Sciatic nerve (tissue), 2 donors: Measurements from ENCODE around the gene PTPN21. TPM values are rescaled to one million over a fixed set of nuclear protein-coding genes. Genes with fewer than 3 reads are reported as not detected.

Source experiments
- ATAC-seq: fragments of 200-7000 bp; cut with Tn5 transposase; one replicate; pipeline ENCODE4 v1.9.1; 2020; ENCODE audit warnings: mild to moderate bottlenecking, moderate library complexity
- DNase-seq: peaks from one replicate; pipeline ENCODE4 v3.0.0-alpha.2; 2020; ENCODE audit warnings: low spot score
- intact Hi-C: fragments of 100-400 bp; cut with DNase I; formaldehyde crosslinking; loops from one replicate; pipeline ENCODE4 v1.14.2; 2022
- total RNA-seq: library from RNA; stranded (reverse); fragmentation: NEBNext Ultra II Directional; extraction: Animal tissue kit (Norgen Biotek cat#: 25700); gene quantifications from one replicate; pipeline ENCODE4 v1.2.1, GENCODE V29; 2021
- donor health status: DM: no; HTN: no; CAD: no.
- donor health status: DM: no; HTN: no; CAD: no.

PTPN21 gene
- total RNA-seq, 1 donor from 2014 or later: 55.7 TPM

DNA sequence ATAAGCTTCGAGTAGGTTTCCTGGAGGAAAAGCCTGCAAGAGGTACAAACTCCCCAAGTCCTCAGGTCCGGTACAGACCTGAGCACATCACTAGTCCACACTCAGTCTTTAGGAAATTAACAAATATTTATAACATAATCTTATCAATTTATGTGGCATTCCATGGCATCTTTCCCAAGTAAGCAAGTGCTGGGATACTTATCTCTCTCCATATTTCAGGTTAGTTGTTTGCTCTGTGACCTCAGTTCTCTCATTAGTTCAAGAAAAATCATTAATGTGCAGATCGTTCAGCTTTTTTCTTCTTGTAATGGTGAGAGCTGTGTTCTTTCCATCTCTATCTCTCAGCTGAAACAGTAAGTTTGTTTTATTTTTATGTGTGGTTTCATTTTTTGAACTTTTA lies 134.6 kb downstream of the PTPN21 start:
- intact Hi-C loops: no loop called here
- ATAC-seq (no peak), DNase-seq (no peak)

GRCh38 chr14:88417594-88417993 lies 137.2 kb downstream of the PTPN21 start:
- intact Hi-C loops: no loop called here
- ATAC-seq: no peak
- no peak for DNase-seq

Other genes with a start within 250 kb of the PTPN21 start
- gene KCNK10, start 231.7 kb downstream of the PTPN21 start, total RNA-seq: not detected
- gene SPATA7, start 169.3 kb downstream of the PTPN21 start, total RNA-seq: 18.1 TPM
- 65.6 TPM for gene ZC3H14, start 8.0 kb upstream of the PTPN21 start, total RNA-seq
- 2.1 TPM for gene EML5, start 237.9 kb upstream of the PTPN21 start, total RNA-seq